Activated CD4-positive, alpha-beta T cell treated with anti-CD3 and anti-CD28 coated beads for 24 hours (primary cell): Measurements from ENCODE around the gene RILP.

Source experiments
- DNase-seq, 2 donors: peaks; one replicate each; pipeline ENCODE4 v3.0.0-alpha.2; 2020; ENCODE audit warnings: low read depth in 2 of 2

The RILP gene

DNA sequence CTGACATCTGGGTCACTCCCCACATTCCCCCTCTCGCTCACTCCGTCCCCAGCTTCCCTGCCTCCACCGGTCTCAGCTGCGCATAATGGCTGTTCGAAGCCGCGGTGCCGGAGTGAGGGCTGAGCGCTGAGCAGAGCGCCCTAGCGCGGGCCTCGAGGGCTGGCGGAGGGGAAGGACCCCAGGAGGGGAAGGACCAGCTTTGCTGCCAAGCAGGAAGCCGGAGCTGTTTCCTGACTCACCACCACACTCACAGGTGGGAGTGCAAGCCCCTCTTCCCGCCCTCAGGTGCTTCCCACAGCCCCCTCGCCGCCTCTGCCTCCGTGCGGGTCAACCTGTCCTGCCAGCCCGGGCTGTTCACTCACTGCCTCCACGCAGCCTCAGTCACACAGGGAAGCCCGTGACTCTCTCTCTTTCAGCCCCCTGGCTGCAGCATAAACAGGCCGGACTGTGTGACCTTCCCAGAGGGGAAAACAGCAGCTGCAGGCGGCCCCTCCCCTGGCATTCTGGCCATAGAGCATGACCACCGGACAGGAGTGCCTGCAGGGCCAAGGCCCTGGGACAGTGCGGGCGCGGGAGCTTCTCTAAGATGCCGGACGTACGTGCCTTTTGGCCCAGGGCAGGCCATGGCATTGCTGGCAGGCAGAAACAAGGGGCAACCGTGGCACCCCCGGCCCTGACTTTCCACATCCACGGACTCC lies 44.7 kb downstream of the RILP start:
- DNase-seq: no peak

DNA sequence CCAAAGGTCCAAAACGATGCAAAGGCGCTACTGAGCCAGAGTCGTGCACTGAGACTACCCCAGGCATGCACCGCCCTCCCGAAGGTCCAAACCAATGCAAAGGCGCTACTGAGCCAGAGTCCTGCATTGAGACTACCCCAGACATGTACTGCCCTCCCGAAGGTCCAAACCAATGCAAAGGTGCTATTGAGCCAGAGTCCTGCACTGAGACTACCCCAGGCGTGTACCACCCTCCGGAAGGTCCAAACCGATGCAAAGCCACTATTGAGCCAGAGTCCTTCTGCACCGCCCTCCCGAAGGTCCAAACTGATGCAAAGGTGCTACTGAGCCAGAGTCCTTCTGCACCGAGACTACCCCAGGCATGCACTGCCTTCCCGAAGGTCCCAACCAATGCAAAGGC lies 48.1 kb downstream of the RILP start:
- DNase-seq: no peak

DNA sequence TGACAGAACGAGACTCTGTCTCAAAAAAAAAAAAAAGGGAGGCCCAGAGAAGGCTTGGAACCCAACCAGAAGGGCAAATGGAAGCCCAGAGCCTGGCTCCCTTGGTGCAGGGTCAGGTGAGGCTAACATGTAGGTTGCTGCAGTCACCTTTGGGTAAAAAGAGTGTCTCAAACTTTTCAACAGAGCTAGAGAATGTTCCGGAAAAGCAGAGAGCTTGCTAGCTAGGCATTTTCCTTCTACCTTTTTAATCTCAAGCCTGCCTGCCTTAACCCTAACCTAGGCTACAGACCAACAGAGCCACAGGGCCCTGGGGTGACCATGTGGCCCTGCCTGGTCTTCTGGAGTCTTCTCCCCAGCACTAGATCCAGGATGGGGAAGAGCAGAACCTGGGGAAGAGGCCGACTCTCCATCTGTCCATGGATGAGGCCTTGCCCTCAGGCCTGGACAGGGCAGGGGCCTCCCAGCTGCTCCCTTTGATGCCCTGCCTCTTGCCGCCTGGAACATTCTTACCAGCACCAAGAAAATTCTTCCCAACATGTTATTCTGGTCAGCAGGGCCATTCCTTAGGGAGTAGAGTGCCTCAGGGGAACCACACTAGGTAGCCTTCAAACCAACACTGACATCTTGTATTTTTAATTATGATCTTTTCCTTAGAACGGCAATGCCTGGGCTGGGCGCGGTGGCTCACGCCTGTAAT lies 51.1 kb downstream of the RILP start:
- no peak for DNase-seq

DNA sequence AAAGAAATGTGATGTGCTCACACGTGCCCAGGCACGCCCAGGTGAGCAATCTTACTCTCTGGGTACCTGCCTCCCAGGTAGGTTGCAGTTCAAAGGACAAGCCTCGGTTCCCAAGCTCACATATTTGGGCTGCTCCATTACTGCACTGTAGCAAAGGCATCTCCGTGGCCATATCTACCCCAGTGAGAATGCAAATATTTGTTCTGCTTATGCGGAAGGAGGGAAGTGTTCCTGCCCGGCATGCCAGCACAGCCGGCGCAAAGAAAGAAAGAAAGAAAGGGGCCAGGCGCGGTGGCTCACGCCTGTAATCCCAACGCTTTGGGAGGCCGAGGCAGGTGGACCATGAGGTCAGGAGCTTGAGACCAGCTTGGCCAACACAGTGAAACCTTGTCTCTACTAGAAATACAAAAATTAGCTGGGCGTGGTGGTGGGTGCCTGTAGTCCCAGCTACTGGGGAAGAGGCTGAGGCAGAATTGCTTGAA lies 51.8 kb downstream of the RILP start:
- no peak for DNase-seq
